HepG2 (cell line): ENCODE results near the gene CCDC17. TPM values are rescaled to one million over a fixed set of nuclear protein-coding genes. Genes with fewer than 3 reads are reported as not detected.

ENCODE experiments used
- ARHGAP35 ChIP-seq: sonication (generic); formaldehyde crosslinking; IDR thresholded peaks from 2 replicates; pipeline ENCODE4 v1.9.0; 2022; ENCODE audit warnings: mild to moderate bottlenecking, inconsistent platforms, moderate library complexity, missing genetic modification reagents, borderline replicate concordance
- CEBPG ChIP-seq: IDR thresholded peaks from 2 replicates; pipeline ENCODE4 v1.6.1; 2016
- ELF1 ChIP-seq: sonication (generic); formaldehyde crosslinking; IDR thresholded peaks from 2 replicates; pipeline ENCODE4 v1.4.0; 2020; ENCODE audit warnings: missing genetic modification reagents
- HNRNPL ChIP-seq: fragments of 200-400 bp; formaldehyde crosslinking; IDR thresholded peaks from 2 replicates; pipeline ENCODE4 v1.6.1; 2017; ENCODE audit warnings: mild to moderate bottlenecking, low read depth, low read length
- NFYC ChIP-seq: IDR thresholded peaks from 2 replicates; pipeline ENCODE4 v1.6.1; 2016; ENCODE audit warnings: missing genetic modification reagents, missing compliant biosample characterization
- RFX5 ChIP-seq: IDR thresholded peaks from 2 replicates; pipeline ENCODE4 v1.6.1; 2011; ENCODE audit warnings: low read depth, low read length, improper control_type of control experiment
- RFXAP ChIP-seq: sonication (generic); formaldehyde crosslinking; IDR thresholded peaks from 2 replicates; pipeline ENCODE4 v1.4.0; 2020; ENCODE audit warnings: missing genetic modification reagents, borderline replicate concordance
- SIN3A ChIP-seq: IDR thresholded peaks from 2 replicates; pipeline ENCODE4 v1.6.1; 2011; ENCODE audit warnings: low read depth, mild to moderate bottlenecking, control low read depth, low read length, borderline replicate concordance
- SIN3B ChIP-seq: fragments of 150-350 bp; IDR thresholded peaks from 2 replicates; pipeline ENCODE4 v1.6.1; 2014; ENCODE audit warnings: low read length
- TCF7L2 ChIP-seq: IDR thresholded peaks from 2 replicates; pipeline ENCODE4 v1.6.1; 2011; ENCODE audit warnings: mild to moderate bottlenecking, low read depth, low read length, moderate library complexity
- TGIF2 ChIP-seq: IDR thresholded peaks from 2 replicates; pipeline ENCODE4 v1.6.1; 2016; ENCODE audit warnings: control low read depth, missing compliant biosample characterization
- ZNF224 ChIP-seq: sonication (generic); formaldehyde crosslinking; IDR thresholded peaks from 2 replicates; pipeline ENCODE4 v1.5.0; 2020; ENCODE audit warnings: mild to moderate bottlenecking, missing genetic modification reagents
- ZNF317 ChIP-seq: sonication (generic); formaldehyde crosslinking; IDR thresholded peaks from 2 replicates; pipeline ENCODE4 v1.5.0; 2020; ENCODE audit warnings: mild to moderate bottlenecking, missing genetic modification reagents
- polyA plus RNA-seq, 8 experiments: library from polyadenylated mRNA; depleted of rRNA in 3 of 8; stranded (reverse) in 7 of 8; unstranded in 1 of 8; fragments of >200 nt; fragmentation: Illumina TruSeq in 4 of 8; extraction: Trizol in 4 of 8; gene quantifications; 2 replicates each; pipeline versions ENCODE4 v1.2.1 to v1.2.3, GENCODE V29; 2011 to 2016; ENCODE audit warnings: low read depth in 4 of 8, missing spikeins in 1 of 8, mixed read lengths in 1 of 8; ENCODE audit not compliant: insufficient read depth in 1 of 8
- total RNA-seq, 5 experiments: library from RNA; depleted of rRNA; stranded (reverse); fragments of >200 nt; fragmentation: Illumina TruSeq; extraction: Trizol; gene quantifications; 2 replicates each; pipeline ENCODE4 v1.2.3, GENCODE V29; 2016; ENCODE audit warnings: low read depth in 1 of 5
- TF ChIP-seq, protein P1 (sequence below): sonication (generic); formaldehyde crosslinking; IDR thresholded peaks from 2 replicates; pipeline ENCODE4 v1.4.0; 2020; ENCODE audit warnings: mild to moderate bottlenecking, missing genetic modification reagents
- TF ChIP-seq, protein P2 (sequence below): IDR thresholded peaks from 2 replicates; pipeline ENCODE4 v1.6.1; 2016; ENCODE audit warnings: low read depth
- TF ChIP-seq, protein P3 (sequence below): IDR thresholded peaks from 2 replicates; pipeline ENCODE4 v1.6.1; 2016; ENCODE audit warnings: low read depth, borderline replicate concordance
- TF ChIP-seq, protein P4 (sequence below): IDR thresholded peaks from 2 replicates; pipeline ENCODE4 v1.6.1; 2016; ENCODE audit warnings: mild to moderate bottlenecking
- TF ChIP-seq, protein P5 (sequence below): IDR thresholded peaks from 2 replicates; pipeline ENCODE4 v1.6.1; 2018; ENCODE audit warnings: missing genetic modification reagents, mild to moderate bottlenecking, missing compliant biosample characterization
- TF ChIP-seq, protein P6 (sequence below): sonication (generic); formaldehyde crosslinking; IDR thresholded peaks from 2 replicates; pipeline ENCODE4 v1.4.0; 2020; ENCODE audit warnings: missing genetic modification reagents

Gene CCDC17
- total and polyA plus RNA-seq, 2 of the 13 experiments (the other 11 are each of a cell fraction or from before 2014, with no cell fraction given): 1.5 to 3.3 TPM

DNA sequence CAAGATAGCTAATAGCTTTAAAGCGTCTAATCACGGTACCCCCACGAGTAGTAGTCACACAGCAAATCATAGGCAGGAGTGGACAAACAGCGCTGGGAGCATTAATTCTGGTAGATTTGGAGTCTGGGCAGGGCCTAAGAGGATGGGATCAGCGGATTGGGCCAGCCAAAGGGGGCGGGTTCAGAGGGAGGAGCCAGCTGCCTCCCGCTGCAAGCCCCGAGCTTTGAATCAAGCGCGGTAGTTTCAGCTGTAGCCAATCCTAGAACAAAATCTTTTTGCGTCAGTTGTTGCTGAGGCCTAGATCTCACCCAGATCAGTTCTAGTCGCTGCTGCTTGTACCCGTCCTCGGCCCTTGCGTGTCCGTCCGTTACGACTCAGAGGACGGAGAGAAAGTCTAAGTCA lies 40.6 kb downstream of the CCDC17 start (continued):
- TF ChIP-seq, protein P1, sequence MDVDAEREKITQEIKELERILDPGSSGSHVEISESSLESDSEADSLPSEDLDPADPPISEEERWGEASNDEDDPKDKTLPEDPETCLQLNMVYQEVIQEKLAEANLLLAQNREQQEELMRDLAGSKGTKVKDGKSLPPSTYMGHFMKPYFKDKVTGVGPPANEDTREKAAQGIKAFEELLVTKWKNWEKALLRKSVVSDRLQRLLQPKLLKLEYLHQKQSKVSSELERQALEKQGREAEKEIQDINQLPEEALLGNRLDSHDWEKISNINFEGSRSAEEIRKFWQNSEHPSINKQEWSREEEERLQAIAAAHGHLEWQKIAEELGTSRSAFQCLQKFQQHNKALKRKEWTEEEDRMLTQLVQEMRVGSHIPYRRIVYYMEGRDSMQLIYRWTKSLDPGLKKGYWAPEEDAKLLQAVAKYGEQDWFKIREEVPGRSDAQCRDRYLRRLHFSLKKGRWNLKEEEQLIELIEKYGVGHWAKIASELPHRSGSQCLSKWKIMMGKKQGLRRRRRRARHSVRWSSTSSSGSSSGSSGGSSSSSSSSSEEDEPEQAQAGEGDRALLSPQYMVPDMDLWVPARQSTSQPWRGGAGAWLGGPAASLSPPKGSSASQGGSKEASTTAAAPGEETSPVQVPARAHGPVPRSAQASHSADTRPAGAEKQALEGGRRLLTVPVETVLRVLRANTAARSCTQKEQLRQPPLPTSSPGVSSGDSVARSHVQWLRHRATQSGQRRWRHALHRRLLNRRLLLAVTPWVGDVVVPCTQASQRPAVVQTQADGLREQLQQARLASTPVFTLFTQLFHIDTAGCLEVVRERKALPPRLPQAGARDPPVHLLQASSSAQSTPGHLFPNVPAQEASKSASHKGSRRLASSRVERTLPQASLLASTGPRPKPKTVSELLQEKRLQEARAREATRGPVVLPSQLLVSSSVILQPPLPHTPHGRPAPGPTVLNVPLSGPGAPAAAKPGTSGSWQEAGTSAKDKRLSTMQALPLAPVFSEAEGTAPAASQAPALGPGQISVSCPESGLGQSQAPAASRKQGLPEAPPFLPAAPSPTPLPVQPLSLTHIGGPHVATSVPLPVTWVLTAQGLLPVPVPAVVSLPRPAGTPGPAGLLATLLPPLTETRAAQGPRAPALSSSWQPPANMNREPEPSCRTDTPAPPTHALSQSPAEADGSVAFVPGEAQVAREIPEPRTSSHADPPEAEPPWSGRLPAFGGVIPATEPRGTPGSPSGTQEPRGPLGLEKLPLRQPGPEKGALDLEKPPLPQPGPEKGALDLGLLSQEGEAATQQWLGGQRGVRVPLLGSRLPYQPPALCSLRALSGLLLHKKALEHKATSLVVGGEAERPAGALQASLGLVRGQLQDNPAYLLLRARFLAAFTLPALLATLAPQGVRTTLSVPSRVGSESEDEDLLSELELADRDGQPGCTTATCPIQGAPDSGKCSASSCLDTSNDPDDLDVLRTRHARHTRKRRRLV (CRISPR knock-in tag): no peak
- TF ChIP-seq, protein P2, sequence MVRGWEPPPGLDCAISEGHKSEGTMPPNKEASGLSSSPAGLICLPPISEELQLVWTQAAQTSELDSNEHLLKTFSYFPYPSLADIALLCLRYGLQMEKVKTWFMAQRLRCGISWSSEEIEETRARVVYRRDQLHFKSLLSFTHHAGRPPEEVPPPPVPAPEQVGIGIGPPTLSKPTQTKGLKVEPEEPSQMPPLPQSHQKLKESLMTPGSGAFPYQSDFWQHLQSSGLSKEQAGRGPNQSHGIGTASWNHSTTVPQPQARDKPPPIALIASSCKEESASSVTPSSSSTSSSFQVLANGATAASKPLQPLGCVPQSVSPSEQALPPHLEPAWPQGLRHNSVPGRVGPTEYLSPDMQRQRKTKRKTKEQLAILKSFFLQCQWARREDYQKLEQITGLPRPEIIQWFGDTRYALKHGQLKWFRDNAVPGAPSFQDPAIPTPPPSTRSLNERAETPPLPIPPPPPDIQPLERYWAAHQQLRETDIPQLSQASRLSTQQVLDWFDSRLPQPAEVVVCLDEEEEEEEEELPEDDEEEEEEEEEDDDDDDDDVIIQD (CRISPR knock-in tag): no peak
- TF ChIP-seq, protein P3, sequence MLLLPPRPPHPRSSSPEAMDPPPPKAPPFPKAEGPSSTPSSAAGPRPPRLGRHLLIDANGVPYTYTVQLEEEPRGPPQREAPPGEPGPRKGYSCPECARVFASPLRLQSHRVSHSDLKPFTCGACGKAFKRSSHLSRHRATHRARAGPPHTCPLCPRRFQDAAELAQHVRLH (CRISPR knock-in tag): 0 out of 2 replicates have a peak, but pooled peaks have one; percentile 19
- TF ChIP-seq NFYC (CRISPR knock-in tag) (peak; percentile 86), HNRNPL (0 out of 2 replicates have a peak, but pooled peaks have one; percentile 46), ZNF224 (CRISPR knock-in tag) (no peak), ELF1 (CRISPR knock-in tag) (no peak), RFXAP (CRISPR knock-in tag) (peak; percentile 100), SIN3B (no peak; the same call in 1 of the 2 replicates), TGIF2 (CRISPR knock-in tag) (peak; percentile 38; the same call in 1 of the 2 replicates), ZNF317 (CRISPR knock-in tag) (no peak), RFX5 (peak; percentile 99), TCF7L2 (no peak), SIN3A (0 out of 2 replicates have a peak, but pooled peaks have one; percentile 6), CEBPG (CRISPR knock-in tag) (no peak), ARHGAP35 (CRISPR knock-in tag) (0 out of 2 replicates have a peak, but pooled peaks have one; percentile 7)
- TF ChIP-seq, protein P4, sequence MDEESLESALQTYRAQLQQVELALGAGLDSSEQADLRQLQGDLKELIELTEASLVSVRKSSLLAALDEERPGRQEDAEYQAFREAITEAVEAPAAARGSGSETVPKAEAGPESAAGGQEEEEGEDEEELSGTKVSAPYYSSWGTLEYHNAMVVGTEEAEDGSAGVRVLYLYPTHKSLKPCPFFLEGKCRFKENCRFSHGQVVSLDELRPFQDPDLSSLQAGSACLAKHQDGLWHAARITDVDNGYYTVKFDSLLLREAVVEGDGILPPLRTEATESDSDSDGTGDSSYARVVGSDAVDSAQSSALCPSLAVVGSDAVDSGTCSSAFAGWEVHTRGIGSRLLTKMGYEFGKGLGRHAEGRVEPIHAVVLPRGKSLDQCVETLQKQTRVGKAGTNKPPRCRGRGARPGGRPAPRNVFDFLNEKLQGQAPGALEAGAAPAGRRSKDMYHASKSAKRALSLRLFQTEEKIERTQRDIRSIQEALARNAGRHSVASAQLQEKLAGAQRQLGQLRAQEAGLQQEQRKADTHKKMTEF (CRISPR knock-in tag): no peak
- TF ChIP-seq, protein P5, sequence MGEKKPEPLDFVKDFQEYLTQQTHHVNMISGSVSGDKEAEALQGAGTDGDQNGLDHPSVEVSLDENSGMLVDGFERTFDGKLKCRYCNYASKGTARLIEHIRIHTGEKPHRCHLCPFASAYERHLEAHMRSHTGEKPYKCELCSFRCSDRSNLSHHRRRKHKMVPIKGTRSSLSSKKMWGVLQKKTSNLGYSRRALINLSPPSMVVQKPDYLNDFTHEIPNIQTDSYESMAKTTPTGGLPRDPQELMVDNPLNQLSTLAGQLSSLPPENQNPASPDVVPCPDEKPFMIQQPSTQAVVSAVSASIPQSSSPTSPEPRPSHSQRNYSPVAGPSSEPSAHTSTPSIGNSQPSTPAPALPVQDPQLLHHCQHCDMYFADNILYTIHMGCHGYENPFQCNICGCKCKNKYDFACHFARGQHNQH: peak; percentile 11; the same call in 1 of the 2 replicates
- TF ChIP-seq, protein P6, sequence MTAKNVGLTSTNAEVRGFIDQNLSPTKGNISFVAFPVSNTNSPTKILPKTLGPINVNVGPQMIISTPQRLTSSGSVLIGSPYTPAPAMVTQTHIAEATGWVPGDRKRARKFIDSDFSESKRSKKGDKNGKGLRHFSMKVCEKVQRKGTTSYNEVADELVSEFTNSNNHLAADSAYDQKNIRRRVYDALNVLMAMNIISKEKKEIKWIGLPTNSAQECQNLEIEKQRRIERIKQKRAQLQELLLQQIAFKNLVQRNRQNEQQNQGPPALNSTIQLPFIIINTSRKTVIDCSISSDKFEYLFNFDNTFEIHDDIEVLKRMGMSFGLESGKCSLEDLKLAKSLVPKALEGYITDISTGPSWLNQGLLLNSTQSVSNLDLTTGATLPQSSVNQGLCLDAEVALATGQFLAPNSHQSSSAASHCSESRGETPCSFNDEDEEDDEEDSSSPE (CRISPR knock-in tag): peak; percentile 85; the same call in 1 of the 2 replicates
